OCI-LY1 (cell line): ENCODE measurements around the gene EXOSC3.

Source experiments
- H2AFZ ChIP-seq: fragments of 200-600 bp; sonication (generic), shearing (Covaris generic); 2 replicates; pipeline ENCODE4 v1.6.0; 2014; ENCODE audit warnings: antibody characterized with exemption, mild to moderate bottlenecking, low read length
- H3F3A ChIP-seq: fragments of 200-600 bp; sonication (generic), shearing (Covaris generic); 2 replicates; pipeline ENCODE4 v1.6.0; 2014; ENCODE audit warnings: mild to moderate bottlenecking, antibody characterized with exemption, low read length, moderate library complexity; ENCODE audit not compliant: insufficient read depth
- H3K27ac ChIP-seq: fragments of 200-600 bp; sonication (generic); 2 replicates; pipeline ENCODE4 v1.5.1; 2014; ENCODE audit warnings: low read length, mixed run types, mild to moderate bottlenecking, low read depth; ENCODE audit not compliant: poor library complexity, severe bottlenecking
- H3K27me3 ChIP-seq: fragments of 200-600 bp; sonication (generic); 2 replicates; pipeline ENCODE4 v1.6.0; 2014; ENCODE audit warnings: antibody characterized with exemption, mild to moderate bottlenecking, low read length, moderate library complexity; ENCODE audit not compliant: insufficient read depth
- H3K36me3 ChIP-seq: fragments of 200-600 bp; sonication (generic); 2 replicates; pipeline ENCODE4 v1.6.1; 2014; ENCODE audit warnings: mild to moderate bottlenecking, antibody characterized with exemption, low read length, moderate library complexity, mixed read lengths; ENCODE audit not compliant: insufficient read depth
- H3K4me1 ChIP-seq: fragments of 200-600 bp; sonication (generic); 2 replicates; pipeline ENCODE4 v1.5.1; 2014; ENCODE audit warnings: mild to moderate bottlenecking, low read length, moderate library complexity; ENCODE audit not compliant: insufficient read depth, severe bottlenecking
- H3K4me2 ChIP-seq: fragments of 200-600 bp; sonication (generic), shearing (Covaris generic); 2 replicates; pipeline ENCODE4 v1.6.1; 2014; ENCODE audit warnings: low read length
- H3K4me3 ChIP-seq: fragments of 200-600 bp; sonication (generic); 2 replicates; pipeline ENCODE4 v1.5.1; 2014; ENCODE audit warnings: low read length, low read depth, mild to moderate bottlenecking, mixed read lengths; ENCODE audit not compliant: poor library complexity, severe bottlenecking
- H3K79me2 ChIP-seq: fragments of 200-600 bp; shearing (Covaris generic); 2 replicates; pipeline ENCODE4 v1.6.1; 2016; ENCODE audit warnings: mixed run types, low read length, mixed read lengths; ENCODE audit not compliant: insufficient read depth
- H3K9ac ChIP-seq: fragments of 200-600 bp; sonication (generic), shearing (Covaris generic); 2 replicates; pipeline ENCODE4 v1.6.1; 2014; ENCODE audit warnings: mild to moderate bottlenecking, low read length, mixed read lengths
- H3K9me2 ChIP-seq: fragments of 200-600 bp; sonication (generic), shearing (Covaris generic); 2 replicates; pipeline ENCODE4 v1.6.1; 2014; ENCODE audit warnings: low read depth, mild to moderate bottlenecking, low read length, mixed read lengths
- H3K9me3 ChIP-seq: fragments of 200-600 bp; shearing (Covaris generic); 2 replicates; pipeline ENCODE4 v1.6.1; 2014; ENCODE audit warnings: low read length, mixed read lengths
- H4K20me1 ChIP-seq: fragments of 200-600 bp; sonication (generic), shearing (Covaris generic); 2 replicates; pipeline ENCODE4 v1.6.0; 2016; ENCODE audit warnings: mild to moderate bottlenecking, low read length; ENCODE audit not compliant: insufficient read depth
- CTCF ChIP-seq: fragments of 200-600 bp; sonication (generic), shearing (Covaris generic); IDR thresholded peaks from 2 replicates; pipeline ENCODE4 v1.5.1; 2017; ENCODE audit warnings: mild to moderate bottlenecking, antibody characterized with exemption, low read length, moderate library complexity, mixed read lengths
- EZH2 ChIP-seq: fragments of 200-600 bp; sonication (generic), shearing (Covaris generic); IDR thresholded peaks from 2 replicates; pipeline ENCODE4 v1.8.0; 2017; ENCODE audit warnings: borderline replicate concordance, mixed run types, mild to moderate bottlenecking, antibody characterized with exemption, low read length, moderate library complexity, mixed read lengths

EXOSC3 gene

GRCh38 chr9:37745970-37746369 is 38.9 kb downstream of the EXOSC3 start:
- Histone ChIP-seq H3K9ac (no peak overlapping the region), H3K27ac (no peak overlapping the region), H3K4me2 (no peak overlapping the region), H2AFZ (no peak overlapping the region), H3K4me1 (no peaks in the 10 kb centered on the region), H3F3A (no peaks in the 10 kb centered on the region), H3K79me2 (no peaks in the 10 kb centered on the region), H4K20me1 (no peaks in the 10 kb centered on the region), H3K9me2 (no peaks in the 10 kb centered on the region), H3K4me3 (no peak overlapping the region), H3K9me3 (no peaks in the 10 kb centered on the region), H3K36me3 (no peaks in the 10 kb centered on the region), H3K27me3 (no peaks in the 10 kb centered on the region)
- TF ChIP-seq EZH2 (no peak), CTCF (no peak)

- Histone ChIP-seq H3K9ac (no peak overlapping the region), H3F3A (no peaks in the 10 kb centered on the region), H3K4me3 (no peak overlapping the region), H3K79me2 (no peaks in the 10 kb centered on the region), H4K20me1 (no peaks in the 10 kb centered on the region), H3K27me3 (no peaks in the 10 kb centered on the region), H3K36me3 (no peaks in the 10 kb centered on the region), H3K27ac (no peak overlapping the region), H3K4me2 (no peak overlapping the region), H2AFZ (no peak overlapping the region), H3K4me1 (no peaks in the 10 kb centered on the region), H3K9me3 (no peaks in the 10 kb centered on the region), H3K9me2 (no peaks in the 10 kb centered on the region)
- TF ChIP-seq EZH2: no peak
- no peak for TF ChIP-seq CTCF
These were observed 44.1 kb downstream of the EXOSC3 start for GRCh38 chr9:37740631-37741328.

GRCh38 chr9:37740128-37740527 is 44.7 kb downstream of the EXOSC3 start:
- H3K4me3 ChIP-seq: no peak overlapping the region
- no peaks in the 10 kb centered on the region for H3K9me3 ChIP-seq
- H3K36me3 ChIP-seq: no peaks in the 10 kb centered on the region
- H3K4me1 ChIP-seq: no peaks in the 10 kb centered on the region
- H2AFZ ChIP-seq: no peak overlapping the region
- TF ChIP-seq EZH2: no peak
- H3K9me2 ChIP-seq: no peaks in the 10 kb centered on the region
- H3K27ac ChIP-seq: no peak overlapping the region
- H3K4me2 ChIP-seq: no peak overlapping the region
- no peaks in the 10 kb centered on the region for H3K79me2 ChIP-seq
- H4K20me1 ChIP-seq: no peaks in the 10 kb centered on the region
- no peaks in the 10 kb centered on the region for H3K27me3 ChIP-seq
- H3F3A ChIP-seq: no peaks in the 10 kb centered on the region
- no peak overlapping the region for H3K9ac ChIP-seq

GRCh38 chr9:37739222-37739621 is 45.6 kb downstream of the EXOSC3 start:
- H4K20me1 ChIP-seq: no peaks in the 10 kb centered on the region
- H3K4me3 ChIP-seq: no peak overlapping the region
- H3K27me3 ChIP-seq: no peaks in the 10 kb centered on the region
- no peak overlapping the region for H3K27ac ChIP-seq
- H2AFZ ChIP-seq: no peak overlapping the region
- no peaks in the 10 kb centered on the region for H3K79me2 ChIP-seq
- H3K4me1 ChIP-seq: no peaks in the 10 kb centered on the region
- TF ChIP-seq EZH2: no peak
- no peak for TF ChIP-seq CTCF
- H3K4me2 ChIP-seq: no peak overlapping the region
- H3F3A ChIP-seq: no peaks in the 10 kb centered on the region
- no peaks in the 10 kb centered on the region for H3K36me3 ChIP-seq
- H3K9me2 ChIP-seq: no peaks in the 10 kb centered on the region
- H3K9ac ChIP-seq: no peak overlapping the region
- H3K9me3 ChIP-seq: no peaks in the 10 kb centered on the region
